COR-L47 (cell line): ENCODE results near the gene HES1.
"Not testable (repeated sequence)": the region's sequence is repeated elsewhere in the genome, so short reads cannot be mapped to it uniquely, and the experiment has no call there.

Experiments
- DNase-seq: peaks from one replicate; lab custom pipeline; 2025; lab: John Stamatoyannopoulos, UW

HES1 gene

DNA sequence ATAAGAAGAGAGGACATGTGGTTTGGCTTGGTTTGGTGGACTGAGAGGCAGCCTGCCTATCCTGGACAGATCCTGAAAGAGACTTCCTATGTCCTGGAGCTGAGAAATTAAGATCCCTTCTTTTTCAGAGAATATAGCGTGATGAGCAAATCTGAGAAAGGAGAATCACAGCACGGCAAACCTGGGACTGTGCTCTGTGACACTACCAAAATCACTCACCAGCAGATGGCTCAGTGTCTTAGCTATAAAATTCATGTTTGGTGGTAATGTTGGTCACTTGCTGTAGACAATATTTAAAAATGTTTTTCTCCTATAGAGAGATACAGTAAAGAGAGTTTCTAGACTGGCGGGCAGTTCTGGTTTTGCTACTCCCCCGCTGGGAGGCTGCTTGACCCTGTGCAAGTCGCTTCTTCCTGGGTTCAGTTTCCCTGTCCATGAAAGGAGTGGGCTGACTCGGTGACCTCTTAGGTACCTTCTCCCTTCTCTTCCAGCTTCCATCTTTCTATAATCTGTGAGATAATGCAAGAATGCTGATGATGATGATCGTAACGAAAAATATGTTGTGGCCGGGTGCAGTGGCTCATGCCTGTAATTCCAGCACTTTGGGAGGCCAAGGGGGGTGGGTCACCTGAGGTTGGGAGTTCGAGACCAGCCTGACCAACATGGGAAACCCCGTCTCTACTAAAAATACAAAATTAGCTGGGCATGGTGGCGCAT lies 7.6 kb upstream of the HES1 start:
- DNase-seq: no peak

DNA sequence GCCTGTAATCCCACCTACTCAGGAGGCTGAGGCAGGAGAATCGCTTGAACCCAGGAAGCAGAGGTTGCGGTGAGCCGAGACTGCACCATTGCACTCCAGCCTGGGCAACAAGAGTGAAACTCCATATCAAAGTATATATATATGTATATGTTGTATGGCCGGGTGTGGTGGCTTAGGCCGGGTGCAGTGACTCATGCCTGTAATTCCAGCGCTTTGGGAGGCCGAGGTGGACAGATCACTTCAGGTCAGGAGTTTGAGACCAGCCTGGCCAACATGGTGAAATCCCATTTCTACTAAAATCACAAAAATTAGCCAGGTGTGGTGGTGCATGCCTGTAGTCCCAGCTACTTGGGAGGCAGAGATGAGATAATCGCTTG lies 7.0 kb upstream of the HES1 start:
- DNase-seq: not testable (repeated sequence)

DNA sequence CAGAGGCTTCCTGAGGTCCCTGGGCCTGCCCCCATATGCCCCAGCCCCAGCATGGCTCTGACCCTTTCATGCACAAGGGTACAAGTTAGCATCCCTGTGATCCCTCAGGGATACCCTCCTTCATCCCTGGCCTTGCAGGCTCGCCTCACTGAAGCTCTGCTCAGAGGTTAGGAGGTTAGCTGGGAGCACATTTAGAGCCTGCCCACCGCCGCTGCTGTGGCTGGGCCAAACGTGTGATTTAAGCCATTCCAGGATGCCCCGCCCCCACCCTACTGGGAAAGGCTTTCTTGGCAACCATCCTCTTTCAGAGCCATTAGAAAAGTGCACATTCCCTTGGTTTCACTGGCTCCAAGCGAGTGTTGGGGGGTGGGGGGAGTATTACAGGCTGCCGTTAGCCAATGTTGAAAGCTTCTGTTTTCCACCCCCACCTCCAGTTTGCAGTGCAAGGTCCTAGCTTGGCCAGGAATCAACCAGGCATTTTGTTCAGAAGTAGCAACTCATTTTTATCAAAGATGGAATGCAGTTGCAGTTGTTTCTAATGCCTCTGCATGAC lies 6.3 kb upstream of the HES1 start:
- DNase-seq: no peak

DNA sequence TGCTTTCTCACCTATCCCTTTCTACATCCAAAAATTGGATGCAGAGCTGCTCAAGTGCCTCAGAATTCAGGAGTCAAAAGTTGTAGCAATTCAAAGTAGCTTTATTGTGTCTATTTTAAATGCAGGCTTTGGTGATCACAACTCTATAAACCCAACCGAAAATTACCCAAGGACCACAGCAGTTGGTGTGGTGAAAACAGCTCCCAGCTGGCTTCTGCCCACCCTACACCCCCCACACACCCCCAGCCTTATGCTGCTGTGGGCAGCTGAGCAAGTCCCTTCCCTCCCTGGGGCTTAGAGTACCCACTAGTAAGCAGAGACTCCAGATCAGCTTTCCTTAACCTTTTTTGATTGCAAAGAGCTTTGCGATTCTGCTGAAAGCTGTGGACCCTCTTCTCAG lies 5.8 kb upstream of the HES1 start:
- DNase-seq: no peak

DNA sequence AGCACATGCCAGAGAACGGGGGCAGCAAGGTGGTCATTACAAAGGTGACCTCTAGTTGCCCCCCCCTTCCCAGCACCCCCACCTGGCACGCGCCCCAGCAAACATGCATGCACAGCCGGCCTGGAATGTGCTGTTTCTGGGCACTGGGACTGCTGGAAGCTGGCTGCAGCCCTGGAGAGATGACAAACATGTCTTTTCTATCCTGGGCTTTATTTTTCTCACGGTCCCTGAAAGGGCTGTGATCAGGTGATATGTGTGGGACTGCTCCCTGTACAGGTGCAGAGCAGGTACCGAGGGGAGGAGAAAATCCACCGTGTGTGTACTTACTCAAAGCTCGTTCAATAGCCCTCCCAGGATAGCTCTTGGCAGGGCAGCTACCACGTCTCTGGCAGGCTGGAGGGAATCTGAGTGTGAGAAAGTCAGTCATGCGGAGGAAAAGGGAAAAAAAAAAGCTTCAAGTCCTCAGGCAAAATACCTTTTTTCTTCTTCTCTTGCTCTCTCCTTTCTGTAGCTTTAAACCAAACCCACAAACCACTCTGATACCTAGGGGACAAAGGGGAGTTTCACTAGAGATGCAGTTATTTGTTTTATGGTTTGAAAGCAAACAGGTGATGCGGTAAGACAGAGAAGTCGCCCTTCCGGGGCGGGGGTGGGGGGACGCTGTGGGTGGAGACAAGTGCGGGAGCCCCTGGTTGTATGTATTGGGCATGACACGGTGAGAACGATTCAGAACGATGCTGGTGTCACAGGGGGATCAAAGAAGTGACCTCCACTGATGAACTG lies 5.0 kb upstream of the HES1 start:
- DNase-seq: peak; percentile 75

DNA sequence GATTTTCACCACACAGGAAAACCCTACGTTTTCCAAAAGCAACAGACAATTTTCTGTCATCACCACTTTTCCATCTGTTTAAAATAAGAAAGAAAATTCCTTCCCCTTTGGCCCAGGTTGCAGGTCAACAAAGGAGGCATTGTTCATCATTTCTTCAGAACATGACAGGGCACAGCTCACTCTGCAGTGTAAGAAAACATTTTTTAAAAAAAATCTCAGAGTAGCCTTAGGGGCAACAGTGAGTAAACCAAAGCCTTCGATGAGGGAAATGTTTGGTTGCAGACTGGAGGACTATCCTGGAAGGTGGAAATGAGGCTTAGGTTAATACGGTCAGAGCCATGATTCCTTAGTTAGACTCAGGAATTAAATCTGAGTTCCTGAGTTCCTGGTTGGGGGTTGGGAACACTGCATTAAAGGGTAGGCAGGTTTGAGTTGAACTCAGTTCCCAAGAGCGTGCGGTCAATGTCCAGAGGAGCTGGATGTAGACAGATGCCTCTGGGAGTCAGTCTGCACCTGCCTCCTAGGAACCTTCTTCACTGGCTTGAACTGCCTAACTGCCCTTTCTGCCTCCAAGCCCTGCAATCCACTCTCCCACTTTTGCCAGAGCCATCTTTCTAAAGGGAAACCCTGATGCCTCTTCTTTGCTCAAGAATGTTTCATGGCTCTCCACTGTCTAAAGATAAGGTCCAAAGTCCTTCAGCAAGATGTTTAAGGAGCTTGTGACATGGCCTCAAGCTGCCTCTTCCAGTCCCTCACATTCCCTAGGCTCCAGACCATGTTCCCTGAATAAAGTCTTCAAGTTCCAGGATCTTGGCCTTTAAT lies 3.3 kb upstream of the HES1 start:
- DNase-seq: no peak

DNA sequence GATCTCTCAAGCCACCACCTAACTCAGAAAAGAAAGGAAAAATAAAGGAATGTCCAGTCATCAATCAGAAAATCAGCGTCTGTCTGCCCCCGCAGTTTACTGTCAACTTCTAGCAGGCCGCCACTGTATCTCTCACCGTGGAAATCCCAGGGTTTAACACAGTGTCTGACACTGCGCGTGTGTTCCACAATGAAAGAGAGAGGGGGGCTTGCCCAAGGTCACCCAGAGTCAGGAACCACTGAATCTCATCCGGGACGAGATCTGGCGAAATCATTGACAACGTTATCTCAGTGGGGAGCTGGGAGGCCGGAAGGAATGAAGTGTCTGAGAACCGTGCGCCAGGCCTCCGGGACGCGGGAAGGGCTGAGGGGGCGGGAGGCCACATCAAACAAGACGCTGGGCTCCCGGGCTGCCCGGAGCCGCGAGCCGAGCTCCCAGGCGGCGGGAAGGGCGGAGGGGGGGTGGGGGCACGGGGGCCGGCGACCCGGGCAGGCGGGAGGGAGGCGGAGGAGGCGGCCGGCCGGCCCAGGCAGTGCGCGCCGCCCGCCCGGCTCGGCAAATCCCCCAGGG lies 2.2 kb upstream of the HES1 start:
- DNase-seq: peak; percentile 63

DNA sequence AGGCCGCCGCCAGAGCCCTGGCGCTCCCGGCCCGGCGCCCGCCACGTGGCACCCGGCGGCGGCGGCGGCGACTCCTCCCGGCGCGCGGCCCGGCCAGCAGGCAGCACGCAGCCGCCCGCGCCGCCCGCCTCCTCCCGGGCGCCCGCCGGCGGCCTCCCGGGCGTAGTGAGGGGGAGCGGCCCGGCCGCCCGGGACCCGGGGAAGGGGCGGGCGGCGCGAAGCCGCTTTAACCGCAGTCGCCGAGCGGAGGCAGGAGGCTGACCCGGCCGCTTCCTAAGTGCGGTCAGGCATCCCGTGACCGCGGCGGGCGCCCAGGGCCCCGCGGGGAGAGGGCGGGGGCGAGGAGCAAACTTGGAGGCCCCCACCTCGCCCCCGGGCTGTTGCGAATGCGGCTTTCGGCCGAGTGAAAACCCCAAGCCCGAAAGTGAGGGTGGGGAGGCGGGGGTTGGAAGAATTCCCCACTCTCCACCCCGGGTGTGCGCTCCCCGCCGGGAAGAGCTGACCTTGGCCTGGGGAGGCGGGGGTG lies 1.7 kb upstream of the HES1 start:
- peak; percentile 63 for DNase-seq

DNA sequence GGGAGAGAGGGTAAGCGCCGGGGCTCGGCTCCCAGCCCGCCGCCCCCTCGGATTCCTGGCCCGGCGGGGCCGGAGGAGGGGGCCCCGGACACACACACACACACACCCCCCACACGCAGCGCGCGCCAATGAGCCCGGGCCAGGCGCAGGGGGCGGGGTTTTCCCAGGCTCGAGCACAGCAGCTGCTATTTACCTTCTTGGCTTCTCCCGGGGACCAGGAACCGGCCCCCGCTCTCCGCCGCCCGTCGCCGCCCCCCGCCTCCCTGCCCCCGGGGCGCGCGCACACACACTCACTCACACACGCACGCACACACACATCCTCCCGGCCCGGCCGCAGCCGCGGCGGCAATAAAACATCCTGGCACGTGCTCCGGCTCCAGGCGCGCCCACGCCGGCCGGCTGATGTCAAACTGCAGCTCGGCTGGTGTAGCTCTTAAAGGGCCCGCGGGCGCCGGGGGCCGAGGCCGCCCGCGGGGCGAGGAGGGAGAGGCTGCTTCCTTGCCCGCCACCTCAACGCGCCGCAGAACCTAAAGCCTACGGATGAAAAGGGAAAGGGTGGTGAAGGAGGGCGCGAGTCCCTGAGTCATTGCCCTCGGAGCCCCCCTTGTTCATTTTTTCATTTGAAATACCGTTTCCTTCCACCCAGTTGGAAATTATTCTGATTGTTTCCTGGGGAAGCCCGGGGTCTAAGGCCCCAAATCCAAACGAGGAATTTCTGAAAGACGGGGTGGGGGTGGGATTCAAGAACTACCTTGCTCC lies 1.0 kb upstream of the HES1 start:
- DNase-seq: peak; percentile 97

DNA sequence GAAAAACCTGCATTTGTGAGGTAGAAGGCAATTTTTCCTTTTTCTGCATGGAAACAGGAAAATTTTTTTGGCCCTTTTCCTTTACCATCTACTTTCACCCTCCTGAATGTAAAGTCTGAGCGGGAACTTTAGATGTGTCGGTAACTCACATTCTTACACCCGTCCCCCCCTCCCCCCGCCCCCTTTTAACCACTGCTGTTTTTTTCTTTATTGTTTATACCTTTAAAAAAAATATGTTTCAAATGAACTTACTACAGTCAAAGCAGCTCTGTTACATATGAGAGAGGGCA lies 487 bp upstream of the HES1 start:
- DNase-seq: no peak

DNA sequence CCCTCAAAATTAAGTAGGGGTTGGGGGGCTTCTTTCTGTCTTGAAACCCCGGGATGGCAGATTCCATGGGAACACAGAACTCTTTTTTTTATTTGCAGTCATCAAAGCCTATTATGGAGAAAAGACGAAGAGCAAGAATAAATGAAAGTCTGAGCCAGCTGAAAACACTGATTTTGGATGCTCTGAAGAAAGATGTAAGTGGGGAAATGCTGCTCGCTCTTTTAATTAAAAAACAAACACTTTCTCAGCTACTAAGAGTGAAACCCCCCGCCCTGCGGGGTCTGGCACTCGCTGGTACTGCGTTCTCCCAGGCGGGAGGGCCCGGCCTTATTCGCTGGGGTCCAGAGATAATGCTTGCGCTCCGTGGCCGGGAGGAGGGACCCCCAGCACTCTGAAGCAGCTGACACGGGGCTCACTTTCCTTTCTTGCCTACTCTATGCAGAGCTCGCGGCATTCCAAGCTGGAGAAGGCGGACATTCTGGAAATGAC lies 615 bp downstream of the HES1 start:
- DNase-seq: no peak

DNA sequence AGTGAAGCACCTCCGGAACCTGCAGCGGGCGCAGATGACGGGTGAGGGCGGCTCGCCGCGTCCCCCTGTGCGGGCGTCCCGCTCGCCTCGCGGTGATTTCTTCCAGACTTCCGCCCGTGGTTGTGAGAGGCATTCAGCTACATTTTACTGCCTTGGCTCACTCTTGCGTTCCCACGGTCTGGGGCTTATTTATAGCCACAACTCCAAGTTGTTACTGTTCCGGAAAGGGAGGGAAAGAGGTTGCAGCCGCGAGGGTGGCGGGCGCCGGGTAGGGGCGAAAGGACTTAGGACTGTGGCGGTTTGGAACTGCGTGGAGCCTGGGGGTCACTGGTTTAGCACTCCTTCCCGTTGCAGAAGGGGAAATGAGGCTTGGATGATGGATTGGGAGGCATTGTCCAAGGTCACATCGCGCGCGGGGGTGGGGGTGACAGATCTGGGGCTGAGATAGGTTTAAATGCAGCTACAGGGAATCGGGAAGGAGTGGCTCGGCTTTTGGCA lies 1.1 kb downstream of the HES1 start:
- no peak for DNase-seq

DNA sequence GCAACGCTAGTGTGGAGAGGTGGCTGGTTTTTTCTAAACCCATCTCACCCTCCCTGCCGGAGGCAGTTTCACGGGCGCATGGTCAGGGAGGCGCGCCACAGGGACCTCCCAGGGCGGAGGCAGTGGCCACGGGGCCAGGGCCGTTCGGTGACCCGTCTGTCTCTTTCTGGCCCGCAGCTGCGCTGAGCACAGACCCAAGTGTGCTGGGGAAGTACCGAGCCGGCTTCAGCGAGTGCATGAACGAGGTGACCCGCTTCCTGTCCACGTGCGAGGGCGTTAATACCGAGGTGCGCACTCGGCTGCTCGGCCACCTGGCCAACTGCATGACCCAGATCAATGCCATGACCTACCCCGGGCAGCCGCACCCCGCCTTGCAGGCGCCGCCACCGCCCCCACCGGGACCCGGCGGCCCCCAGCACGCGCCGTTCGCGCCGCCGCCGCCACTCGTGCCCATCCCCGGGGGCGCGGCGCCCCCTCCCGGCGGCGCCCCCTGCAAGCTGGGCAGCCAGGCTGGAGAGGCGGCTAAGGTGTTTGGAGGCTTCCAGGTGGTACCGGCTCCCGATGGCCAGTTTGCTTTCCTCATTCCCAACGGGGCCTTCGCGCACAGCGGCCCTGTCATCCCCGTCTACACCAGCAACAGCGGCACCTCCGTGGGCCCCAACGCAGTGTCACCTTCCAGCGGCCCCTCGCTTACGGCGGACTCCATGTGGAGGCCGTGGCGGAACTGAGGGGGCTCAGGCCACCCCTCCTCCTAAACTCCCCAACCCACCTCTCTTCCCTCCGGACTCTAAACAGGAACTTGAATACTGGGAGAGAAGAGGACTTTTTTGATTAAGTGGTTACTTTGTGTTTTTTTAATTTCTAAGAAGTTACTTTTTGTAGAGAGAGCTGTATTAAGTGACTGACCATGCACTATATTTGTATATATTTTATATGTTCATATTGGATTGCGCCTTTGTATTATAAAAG lies 1.8 kb downstream of the HES1 start:
- DNase-seq: peak; percentile 66

DNA sequence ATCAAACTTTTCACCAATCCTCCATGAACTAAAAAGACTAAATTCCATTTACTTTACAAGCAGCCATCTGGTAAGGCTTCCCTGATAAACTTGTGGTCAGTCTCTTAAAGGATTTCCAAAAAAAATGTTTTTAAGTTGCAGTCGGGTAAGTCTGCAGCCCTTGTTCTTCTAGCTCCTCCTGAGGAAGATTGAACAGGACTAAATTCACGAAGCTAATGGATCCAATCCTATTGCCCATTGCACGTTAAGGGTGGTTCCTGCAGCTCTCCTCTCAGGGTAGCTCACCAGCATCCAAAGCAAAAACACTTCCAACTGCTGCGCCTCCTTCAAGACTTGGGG lies 2.8 kb downstream of the HES1 start:
- no peak for DNase-seq

DNA sequence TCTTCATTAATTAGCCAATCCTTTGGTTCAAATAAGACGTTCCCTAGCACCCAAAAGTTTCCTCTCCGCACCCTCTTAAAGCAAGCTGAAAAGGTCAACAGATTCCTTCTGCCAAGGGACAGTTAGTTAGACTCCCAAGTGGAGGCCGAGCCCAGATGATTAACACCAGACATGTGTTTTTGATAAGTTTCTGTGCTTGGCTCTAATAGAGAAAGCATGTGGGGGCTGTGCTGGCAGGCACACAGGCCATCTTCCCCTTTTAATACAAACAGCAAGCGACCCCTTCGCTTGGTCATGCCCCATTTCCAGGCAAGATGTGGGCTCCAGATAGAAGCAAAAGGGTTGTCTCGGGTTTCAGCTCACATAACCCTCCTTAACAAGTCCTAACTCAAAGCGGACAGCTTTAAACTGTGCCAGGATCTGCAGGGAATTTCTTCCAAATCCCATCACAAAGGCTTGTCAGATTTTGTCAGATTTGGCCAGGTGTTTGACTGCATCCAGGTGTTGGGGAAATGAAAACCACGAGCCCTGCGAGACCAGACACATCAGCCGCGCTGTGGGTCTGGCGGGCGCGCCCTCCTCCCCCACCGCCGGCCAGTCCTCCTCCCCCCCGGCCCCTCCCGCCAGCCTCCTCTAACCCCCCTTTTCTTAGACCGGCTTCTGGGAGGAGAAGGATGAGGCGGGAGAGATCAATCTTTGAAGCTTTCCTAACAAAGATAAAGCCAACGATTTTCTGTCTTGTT lies 3.3 kb downstream of the HES1 start:
- DNase-seq: no peak

DNA sequence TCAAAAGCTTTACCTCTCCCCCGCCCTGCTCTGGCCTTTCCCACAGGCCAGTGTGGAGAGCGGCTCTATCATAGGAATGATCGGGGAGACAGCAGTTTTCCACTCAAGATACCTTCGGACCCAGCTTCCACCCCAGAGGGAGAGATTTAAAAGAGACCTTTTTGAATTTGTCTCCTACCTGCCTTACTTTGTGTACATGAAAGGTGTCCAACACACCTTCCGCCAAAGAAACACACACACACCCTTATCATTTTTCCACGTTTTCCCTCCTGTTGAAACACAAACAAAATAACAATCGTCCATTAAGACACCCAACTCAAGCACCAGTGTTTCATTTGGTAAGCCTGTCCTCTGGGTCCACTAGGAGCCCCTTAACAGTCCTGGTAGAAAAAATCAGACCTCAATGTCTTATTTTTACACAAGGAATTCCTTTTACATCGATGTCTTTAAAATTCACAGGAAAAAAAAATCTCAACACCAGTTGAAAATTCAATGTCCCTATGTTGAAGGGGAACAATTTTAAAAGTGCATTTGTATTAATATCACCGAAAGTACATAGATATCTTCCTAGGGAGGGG lies 4.0 kb downstream of the HES1 start:
- DNase-seq: no peak

DNA sequence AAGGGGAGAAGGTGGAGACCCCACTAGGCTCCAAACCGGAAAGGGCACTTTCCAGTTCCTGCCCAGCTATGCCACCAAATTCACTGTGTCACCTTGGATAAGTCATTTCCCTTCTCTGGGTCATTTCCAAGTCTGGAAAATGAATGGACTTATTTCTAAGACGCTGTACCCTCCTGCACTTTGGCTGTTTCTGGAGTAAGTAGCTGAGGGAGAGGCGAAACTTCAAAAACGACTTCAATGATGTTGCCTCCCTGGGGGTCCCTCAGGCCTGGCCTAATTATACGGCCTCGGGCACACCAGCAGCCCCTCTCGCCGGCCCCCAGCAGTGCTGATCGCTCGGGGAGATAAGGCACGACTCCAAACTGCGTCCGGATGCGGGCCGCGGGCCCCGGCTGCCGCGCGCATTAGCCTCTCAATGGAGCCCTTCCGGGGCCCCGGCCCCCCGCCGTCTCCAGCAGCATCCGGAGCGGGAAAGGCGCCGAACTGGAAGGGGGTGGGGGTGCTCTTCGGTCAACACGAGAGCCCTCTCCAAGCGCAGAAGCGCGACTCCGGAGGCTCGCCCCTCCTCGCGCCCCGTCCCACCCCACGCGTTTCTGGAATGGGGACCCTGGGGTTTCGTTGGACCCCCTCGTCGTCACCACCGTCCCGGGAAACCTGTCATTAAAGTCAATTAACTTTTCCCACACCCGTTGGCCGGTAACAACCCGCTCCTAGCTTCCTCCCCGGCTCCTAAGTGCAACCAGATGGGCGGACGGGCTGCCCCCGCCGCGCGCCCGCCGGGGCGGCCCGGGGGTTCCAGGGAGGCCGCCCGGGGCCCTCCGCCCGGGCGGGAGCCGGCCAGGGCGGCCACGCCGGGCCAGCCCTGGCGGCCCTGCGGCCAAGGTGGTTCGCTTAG lies 4.8 kb downstream of the HES1 start:
- DNase-seq: peak; percentile 84
